HG02938 (cell line): ENCODE measurements around the gene RASA3.
A peak's percentile ranks its signal among the peaks of the same experiment; 100 is the strongest.
"Not testable (repeated sequence)": the region's sequence is repeated elsewhere in the genome, so short reads cannot be mapped to it uniquely, and the experiment has no call there.

Experiments used
- ATAC-seq: cut with Tn5 transposase; IDR thresholded peaks from one replicate; pipeline ENCODE4 v1.9.1; 2021; ENCODE audit warnings: mild to moderate bottlenecking, moderate library complexity; ENCODE audit not compliant: unreplicated experiment

The RASA3 gene

DNA sequence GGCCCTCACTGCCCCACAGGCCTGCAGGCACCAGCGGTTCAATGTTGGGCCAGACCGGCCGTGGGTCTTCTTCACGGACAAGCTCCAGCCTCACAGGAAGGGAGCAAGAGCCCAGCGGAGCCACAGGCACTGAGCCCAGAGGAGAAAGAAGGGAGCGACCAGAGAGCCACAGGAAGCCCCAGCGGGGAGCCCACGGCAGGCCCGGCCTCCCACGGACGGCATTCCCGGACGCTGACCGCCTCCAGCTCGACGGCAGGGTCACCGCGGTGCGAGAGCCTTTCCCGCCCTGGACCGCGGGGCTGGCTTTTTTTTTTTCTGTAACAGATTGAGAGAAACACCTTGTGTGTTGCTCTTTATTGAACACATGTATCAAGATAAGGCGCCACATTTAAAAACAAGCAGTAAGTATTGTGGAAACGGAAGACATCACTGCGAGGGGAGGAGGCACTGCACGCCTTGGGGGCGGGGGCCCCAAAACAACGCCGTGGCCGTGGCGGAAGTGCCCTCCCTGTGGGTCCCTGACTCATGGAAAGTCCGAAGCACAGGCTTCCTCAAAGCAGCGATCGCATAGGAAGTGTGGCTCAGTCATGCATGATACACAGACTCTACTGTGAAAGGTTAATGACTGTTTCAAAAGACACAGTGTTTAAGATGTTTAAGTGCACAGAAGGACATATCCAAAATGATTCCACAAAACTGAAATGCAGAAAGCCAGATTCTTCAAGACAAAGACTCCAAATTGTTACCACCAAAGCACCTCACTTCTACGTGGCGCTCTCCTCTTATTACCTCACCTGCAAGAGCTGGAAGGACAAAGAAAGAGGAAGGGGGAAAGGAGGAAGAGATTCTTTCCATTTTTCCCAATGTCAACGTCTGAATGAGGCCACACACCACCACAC is 3.5 kb downstream of the RASA3 start:
- peak; percentile 48 for ATAC-seq

DNA sequence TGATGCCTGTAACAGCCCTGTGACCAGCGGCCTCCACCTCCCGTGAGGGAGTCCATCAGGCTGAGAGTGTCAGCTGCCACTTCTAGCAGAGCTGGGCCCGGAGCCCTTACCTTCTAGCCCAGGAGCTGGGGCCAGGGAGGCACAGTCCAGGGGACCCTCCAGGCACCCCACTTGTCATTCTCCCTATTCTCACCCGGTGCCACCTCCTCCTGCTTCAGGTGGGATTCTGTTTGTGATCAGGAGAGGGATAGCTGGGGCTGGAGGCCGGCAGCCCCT is 4.1 kb downstream of the RASA3 start:
- no peak for ATAC-seq

DNA sequence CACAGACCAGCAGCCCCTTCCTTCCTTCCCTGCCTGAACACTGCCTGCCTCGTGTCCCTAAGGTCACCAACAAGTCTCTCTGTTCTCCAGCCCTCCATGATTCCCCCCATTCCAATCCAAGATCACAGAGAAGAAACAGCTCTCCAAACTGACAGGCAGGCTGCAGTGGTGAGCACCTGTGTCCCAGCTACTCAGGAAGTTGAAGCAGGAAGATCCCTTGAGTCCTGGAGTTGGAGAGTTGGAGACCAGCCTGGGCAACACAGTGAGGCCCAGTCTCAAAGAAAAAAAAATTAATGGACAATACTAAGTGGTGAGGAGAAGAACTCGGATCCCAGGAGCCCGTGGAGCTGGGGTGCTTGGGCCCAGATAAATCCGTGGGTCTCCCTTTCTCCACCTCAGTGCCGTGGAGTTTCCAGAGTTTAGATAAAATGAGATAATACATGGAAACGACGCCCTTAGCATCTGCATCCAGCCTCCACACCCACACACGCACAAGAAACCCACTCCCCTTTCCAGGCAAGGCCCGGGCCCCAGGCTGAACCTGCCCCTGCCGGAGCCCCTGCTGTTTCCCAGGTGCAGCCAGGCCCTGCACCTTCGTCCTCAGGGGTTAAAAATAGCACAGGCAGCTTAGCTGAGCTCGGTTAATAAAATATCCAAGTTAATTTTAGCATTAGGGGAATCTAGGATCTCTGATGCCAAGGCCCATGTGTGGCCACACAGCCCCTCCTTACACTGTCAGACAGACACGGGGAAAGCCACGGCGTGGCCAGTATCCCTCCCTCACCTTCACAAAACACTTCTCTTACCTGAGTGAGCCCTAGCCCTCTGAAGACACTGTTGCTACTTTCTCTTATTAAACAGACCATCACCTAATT is 4.7 kb downstream of the RASA3 start:
- ATAC-seq, result no peak

DNA sequence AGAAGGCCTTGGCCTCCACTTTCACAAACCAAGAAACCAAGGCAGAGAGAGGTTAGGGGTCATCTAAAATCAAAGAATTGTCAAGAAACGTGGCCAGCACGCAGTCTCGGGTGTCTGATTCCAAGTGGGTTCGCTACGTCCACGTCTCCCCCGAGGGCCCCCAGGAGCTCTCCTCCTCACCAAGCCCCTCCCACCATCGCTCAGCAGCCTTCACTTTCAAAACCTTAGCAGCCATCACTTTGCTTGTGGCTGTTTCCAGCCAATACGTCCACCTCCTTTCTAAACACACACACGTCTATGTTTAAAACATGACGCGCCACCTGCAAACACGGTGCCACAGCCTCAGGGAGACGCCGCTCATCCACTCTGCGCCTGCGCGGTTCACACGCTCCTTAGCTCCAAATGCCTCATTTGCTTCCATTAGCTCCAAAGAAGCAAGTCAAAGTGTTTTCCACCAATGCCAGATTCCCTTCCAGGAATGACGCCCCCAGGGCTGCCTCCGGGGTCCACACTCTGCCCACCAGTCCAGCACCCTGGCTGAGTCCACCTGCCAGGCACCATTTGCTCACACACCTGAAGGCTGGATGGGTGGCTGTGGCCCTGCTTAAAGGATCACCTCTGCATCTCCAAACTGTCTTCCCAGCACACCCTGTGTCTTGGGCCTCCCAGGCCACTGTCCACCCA is 5.5 kb downstream of the RASA3 start:
- ATAC-seq, result no peak

DNA sequence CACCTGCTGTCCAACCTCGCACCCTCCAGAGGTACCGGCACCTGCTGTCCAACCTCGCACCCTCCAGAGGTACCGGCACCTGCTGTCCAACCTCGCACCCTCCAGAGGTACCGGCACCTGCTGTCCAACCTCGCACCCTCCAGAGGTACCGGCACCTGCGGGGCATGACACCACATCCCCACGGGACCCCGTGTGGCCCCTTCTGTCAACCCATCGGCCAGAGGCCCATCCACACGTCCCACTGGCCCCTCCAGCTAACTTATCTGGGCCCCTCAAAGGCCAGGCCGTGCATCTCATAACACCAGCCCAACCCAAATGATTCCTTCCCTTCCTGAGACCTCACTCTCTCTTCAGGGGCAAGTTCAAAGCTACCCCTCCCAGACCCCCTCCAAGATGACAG is 6.3 kb downstream of the RASA3 start:
- not testable (repeated sequence) for ATAC-seq

DNA sequence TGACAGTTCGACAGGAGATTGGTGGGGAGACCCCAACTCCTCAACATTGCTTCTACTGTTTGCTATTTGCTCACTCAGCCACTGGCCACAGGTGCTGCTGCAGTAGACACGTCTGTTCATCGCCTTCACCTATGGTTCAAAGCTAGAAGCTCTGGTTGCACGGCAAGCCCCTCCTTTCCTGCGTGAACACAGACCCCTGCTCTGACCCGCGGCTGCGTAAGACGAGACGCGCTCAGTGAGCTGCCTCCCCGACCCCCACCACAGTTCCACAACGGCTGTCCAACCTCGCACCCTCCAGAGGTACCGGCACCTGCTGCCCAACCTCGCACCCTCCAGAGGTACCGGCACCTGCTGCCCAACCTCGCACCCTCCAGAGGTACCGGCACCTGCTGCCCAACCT is 6.8 kb downstream of the RASA3 start:
- no peak for ATAC-seq

DNA sequence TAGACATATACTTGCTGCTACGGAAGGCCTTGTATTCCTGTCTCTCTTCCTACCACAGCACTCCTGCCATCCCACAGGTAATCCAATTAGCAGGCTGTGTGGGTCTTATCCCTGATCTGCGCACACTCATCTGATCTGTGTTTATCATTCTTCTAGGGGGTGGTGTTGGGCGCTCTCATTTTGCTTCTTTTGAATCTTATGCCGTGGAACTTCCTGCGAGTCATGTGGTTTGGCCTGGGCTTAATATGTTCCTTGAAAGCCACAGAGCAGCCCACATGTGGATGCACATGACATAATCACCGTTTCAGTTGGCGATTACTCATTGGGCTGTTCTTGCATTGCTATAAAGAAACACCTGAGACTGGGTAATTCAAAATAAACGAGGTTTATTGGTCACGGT is 7.5 kb downstream of the RASA3 start:
- ATAC-seq, result no peak

DNA sequence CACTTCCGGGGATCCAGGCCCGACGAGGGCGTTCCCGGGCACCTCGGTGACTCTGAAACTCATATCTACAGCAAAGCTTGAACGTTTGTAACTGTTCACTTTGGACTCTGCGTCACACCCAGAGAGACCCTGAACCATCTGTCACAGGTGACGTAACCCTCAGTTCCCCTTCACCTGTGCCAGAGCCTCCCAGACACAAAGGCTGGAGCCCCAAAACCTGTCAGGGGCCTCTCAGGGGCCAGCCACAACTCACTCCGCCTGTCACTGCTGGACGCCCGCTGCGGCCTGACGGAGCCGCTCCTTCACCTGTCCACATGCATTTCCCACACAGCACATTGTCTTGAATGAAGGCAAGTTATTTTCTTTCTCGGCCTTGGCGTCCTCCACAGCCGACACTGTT is 8.0 kb downstream of the RASA3 start:
- ATAC-seq, result no peak

DNA sequence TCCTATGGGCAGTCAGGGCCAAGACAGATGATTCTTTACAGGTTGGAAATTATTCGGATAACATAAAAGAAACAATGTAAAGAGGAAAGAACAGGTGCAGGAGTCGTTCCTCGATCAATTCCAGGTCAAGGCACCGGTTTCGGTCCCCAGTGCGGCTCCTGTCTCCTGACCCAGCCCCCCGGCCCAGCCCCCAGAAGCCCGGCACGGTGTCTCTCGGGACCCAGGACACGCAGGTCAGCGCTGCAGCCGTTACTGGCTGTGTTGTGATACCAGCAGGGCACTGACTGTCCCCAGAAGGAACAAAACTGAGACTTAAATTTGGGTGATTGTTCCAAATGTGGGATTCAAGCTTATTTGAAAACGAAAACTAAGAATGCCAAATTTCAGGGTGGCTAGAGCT is 8.5 kb downstream of the RASA3 start:
- no peak for ATAC-seq

DNA sequence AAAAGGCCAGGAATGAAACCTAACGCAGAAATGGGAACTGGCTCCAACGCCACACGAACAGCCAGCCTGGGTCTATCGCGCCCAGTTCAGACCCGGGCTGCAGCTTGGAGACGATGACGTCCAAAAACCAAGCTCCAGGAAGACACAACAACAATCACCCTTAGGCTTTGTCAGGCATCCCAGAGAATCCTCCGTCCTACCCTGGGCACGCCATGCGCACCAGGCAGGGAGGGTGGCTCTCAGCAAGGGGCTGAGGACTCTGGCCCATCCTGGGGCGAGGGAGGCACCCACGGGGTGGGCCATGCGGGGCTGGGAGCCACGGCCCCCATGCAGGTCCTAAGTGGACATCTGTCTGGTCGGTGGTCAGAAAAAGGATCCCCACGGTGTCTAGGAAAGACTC is 9.0 kb downstream of the RASA3 start:
- no peak for ATAC-seq

DNA sequence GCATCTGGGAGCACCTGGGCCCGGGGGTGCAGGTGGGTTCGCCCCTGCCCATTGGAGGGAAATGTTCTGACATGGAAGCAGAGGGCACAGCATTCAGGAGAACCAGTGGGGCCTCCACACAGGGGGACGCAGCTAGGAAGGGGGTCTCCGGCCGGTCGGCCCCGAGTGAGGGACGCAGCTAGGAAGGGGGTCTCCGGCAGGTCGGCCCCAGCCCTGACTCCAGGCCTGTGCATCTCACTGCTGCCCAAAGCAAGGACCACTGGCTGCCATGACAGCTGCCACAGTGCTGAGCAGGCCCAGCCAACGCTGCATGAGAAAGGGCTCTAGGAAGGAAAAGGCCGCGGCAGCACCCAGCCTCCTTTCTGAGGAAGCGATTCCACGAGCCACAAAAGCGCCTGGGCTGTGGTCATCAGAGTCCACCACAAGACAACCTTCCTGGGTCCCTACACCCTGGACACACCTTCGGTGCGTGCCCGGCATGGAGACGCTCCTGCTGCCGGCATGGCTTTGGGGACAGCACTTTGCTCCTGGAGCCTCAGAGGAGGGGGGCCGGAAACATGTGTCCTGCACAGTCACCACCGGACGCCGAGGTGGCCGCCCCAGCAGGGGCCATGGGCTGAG is 9.7 kb downstream of the RASA3 start:
- ATAC-seq, result no peak

DNA sequence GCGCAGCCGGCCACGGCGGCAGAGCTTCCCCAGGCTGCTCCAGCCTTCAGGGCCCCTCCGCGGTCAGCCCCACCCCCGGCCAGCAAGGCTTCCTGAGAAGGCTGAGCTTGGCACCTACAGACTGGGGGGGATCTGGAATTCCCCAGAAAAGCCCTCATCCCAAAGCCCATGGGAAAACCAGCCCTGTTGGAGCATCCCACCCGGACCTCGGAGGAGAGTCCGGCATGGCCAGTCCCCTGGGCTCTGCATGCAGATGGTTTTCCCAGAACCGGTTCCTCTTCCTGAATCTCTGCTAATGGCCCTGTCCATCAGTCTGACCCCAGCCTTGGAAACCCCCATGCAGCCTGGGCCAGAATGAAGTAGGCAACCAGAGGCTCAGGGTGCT is 10.3 kb downstream of the RASA3 start:
- ATAC-seq, result no peak

DNA sequence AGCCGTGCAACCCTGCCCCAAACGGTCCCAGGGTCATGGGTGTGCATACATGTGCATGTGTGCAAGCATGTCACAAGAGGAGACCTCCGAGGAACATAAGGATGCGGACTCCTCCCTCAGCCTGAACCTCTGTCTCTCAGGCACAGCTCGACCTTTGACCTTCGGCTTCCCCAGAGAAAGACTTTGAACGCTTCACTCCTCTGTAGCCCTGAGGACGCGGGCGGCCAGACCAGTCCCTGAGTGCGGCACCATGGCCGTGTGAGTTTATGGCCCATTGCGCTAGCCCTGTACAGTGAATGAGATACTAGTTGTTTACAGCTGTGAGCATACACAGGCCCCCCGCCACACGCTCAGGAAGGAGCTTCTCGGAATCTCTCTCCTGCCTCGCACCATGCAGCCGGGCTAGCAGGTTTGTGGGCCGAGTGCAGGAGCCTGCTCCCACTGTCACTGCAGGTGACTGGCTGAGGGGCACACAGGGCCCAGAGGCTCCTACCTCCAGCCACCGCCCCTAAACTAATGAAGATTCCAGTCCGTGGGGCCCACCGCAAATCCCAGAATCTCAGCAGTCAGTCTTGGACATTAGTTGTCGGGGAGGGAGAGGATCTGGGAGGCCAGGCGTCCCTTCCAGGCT is 10.8 kb downstream of the RASA3 start:
- no peak for ATAC-seq

DNA sequence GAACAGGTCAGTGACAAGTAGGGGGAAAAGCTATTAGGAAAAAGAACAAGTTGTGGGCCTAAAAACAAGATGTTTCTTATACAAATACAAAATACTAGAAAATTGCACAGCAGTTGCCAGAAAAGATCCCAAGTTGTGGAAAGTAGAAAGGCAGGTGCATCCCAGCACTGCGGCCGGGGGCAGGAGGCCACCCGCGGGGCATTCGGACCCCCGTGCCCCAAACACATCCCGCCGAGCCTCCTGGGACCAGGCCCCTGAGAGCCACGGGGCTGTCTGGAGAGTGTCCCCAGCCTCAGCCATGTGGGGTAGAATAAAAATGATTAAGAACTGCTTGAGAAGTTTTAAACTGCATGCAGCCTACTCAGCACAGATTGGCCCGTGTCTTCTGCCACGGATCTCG is 11.4 kb downstream of the RASA3 start:
- ATAC-seq, result no peak

DNA sequence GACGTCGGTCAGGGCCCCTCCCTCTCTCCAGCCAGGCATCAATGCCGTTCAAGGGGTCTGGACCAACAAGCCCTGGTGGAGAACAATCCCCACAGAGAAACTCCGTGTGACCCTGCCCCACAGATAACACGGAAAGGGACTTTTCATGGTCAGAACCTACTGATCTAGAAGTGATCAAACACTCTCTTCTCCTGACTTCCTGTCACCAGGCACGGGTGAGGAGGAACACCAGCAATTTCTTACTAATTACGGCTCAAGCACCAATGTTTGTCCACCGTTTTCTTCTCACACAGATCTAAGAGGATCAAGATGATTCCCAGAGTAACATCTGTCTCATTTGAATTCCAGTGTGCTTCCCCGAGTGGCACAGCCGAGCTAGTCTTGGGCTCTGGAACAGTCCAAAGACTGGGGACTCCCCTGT is 11.8 kb downstream of the RASA3 start:
- ATAC-seq, result no peak

DNA sequence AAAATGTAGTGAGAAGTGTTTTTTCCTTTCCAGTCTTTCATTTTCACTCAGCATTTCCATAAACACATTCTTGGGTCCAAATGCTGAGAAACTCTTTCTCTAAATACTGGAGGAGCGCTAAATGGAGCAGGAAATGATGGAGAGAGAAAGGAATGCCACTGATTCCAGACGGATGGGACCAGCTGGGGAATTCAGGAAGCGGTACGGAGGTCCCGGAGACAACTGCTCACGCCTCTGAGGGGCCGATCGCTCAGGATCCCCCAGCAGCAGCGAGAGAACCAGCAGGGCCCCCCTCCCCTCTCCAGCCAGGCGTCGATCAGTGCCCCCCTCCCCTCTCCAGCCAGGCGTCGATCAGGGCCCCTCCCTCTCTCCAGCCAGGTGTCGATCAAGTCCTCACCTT is 13.2 kb downstream of the RASA3 start:
- ATAC-seq, result no peak

DNA sequence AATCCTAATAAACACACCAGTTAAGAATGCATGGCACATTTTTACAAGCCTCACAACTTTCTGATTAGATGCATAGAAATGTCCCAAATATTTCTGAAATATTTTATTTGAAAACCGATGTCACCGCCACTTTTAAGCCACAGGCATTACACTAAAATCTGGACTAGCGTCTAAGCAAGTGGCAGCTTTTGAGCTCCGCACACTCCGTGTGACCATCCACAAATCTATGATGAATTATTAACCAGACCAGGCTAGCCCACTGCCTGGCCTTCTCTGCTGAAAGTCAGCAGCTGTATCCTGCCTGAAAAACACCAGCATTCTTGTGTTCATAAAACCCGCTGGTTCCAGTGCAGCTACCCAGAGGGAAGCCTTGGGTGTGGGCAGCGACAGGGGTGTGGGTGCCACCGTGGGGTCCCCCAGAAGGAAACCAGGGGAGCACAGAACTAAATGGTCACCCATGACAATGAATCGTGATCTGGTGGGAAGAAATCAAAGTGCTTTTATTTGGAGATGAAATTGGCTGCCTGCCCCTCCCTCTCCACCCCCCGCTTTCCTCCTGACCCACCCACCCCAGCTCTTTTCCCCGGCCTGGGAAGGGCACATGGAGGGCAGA is 13.8 kb downstream of the RASA3 start:
- ATAC-seq, result peak; percentile 57

DNA sequence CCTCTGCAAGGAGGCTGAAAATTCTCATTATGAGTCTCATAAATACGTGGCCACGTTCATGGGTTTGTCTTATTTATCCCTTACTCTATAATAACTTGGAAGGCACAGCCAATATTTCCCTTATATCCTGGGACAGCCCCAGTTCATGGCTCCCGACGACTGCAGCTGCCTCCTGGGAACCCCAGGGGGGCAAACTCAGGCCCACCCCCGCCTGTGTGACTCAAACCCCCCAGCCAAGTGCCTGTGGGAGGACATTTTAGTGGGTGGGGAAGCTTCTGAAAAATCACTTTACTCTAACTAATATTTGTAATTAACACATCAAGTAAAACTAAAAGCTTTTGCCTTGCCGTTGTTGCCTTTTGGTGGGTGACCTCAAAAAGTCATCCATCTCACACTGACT is 14.3 kb downstream of the RASA3 start:
- ATAC-seq, result no peak

DNA sequence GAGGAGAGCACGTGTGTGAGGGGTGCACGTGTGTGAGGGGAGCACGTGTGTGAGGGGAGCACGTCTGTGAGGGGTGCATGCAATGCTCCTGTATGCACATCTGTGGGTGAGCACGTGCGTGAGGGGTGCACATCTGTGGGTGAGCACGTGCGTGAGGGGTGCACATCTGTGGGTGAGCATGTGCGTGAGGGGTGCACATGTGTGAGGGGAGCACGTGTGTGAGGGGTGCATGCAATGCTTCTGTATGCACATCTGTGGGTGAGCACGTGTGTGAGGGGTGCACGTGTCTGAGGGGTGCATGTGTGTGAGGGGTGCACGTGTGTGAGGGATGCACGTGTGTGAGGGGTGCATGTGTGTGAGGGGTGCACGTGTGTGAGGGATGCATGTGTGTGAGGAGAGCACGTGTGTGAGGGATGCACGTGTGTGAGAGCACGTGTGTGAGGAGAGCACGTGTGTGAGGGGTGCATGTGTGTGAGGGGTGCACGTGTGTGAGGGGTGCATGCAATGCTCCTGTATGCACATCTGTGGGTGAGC is 15.0 kb downstream of the RASA3 start:
- not testable (repeated sequence) for ATAC-seq

DNA sequence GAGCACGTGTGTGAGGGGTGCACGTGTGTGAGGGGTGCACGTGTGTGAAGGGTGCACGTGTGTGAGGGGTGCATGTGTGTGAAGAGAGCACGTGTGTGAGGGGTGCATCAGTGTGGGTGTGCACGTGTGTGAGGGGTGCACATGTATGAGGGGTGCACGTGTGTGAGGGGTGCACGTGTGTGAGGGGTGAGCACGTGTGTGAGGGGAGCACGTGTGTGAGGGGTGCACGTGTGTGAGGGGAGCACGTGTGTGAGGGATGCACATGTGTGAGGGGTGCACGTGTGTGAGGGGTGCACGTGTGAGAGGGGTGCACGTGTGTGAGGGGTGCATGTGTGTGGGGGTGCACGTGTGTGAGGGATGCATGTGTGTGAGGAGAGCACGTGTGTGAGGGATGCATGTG is 15.7 kb downstream of the RASA3 start:
- ATAC-seq, result no peak
